ENCODE measurements around the gene PCSK6. TPM values are rescaled to one million over a fixed set of nuclear protein-coding genes. Genes with fewer than 3 reads are reported as not detected.

The PCSK6 gene
- total RNA-seq, 1 donor from 2014 or later, result 0.40 TPM

DNA sequence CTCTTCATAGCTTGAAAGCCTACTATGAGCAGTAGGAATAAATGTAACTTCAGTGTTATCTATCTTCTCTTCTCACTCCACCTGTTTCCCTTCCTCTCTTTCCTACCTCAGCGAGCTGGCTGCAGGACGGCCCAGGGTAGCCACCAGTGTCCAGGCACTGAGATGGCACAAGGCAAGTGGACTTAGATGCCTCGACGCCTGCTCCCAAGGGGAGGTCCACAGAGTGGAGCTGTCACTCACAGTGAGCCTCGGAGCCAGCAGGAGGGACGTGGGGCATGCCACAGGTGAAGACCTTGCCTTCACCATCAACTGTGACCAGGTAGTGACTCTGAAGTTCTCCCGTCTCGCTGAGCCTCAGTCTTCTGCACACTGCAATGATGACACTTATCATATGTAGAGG lies 88.2 kb downstream of the PCSK6 start:
- H3K27me3 Mint-ChIP-seq (ENCODE audit: low read depth), result peaks cover 7% of the 10 kb centered on the region
- no peaks in the 10 kb centered on the region for H3K36me3 Mint-ChIP-seq (ENCODE audit: low read depth)
- no peaks in the 10 kb centered on the region for H3K4me1 Mint-ChIP-seq (ENCODE audit: low read depth)
- no peak overlapping the region for H3K4me3 Mint-ChIP-seq (ENCODE audit: unreplicated experiment)
- peaks cover 4% of the 10 kb centered on the region for H3K9me3 Mint-ChIP-seq (ENCODE audit: low read depth)
- no peak overlapping the region for H3K27ac Mint-ChIP-seq (ENCODE audit: unreplicated experiment)
- DNase-seq (ENCODE audit: low spot score), result no peak
- TF ChIP-seq CTCF (IDR thresholded peaks at IDR 0.05), result no peak

DNA sequence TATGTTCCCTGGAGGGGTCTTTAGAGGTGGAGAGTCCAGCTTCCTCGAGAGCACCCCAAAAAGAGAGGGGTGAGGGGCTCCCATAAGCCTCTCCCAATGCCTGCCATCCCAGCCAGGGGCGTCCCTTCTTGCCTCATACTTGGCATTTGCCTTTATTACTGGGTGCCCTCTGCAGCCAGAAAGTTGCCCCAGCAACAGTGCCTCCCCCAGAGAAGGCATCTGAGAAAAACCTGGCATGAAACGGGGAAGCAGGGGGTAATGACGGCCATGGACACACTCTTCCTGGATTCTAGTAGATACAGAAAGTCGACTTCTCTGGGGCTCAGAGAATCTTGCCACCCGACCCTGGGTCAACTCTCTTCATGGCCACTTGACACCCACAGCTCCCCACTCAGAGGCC lies 90.1 kb downstream of the PCSK6 start:
- H3K4me1 Mint-ChIP-seq (ENCODE audit: low read depth), result no peaks in the 10 kb centered on the region
- H3K4me3 Mint-ChIP-seq (ENCODE audit: unreplicated experiment), result no peak overlapping the region
- H3K27ac Mint-ChIP-seq (ENCODE audit: unreplicated experiment), result no peak overlapping the region
- no peak for TF ChIP-seq CTCF (IDR thresholded peaks at IDR 0.05)
- no peaks in the 10 kb centered on the region for H3K36me3 Mint-ChIP-seq (ENCODE audit: low read depth)
- peaks cover 4% of the 10 kb centered on the region for H3K9me3 Mint-ChIP-seq (ENCODE audit: low read depth)
- DNase-seq (ENCODE audit: low spot score), result no peak
- peaks cover 15% of the 10 kb centered on the region for H3K27me3 Mint-ChIP-seq (ENCODE audit: low read depth)

GRCh38 chr15:101398247-101398646 lies 91.3 kb downstream of the PCSK6 start:
- Mint-ChIP-seq H3K36me3 (ENCODE audit: low read depth) (no peaks in the 10 kb centered on the region), H3K27ac (ENCODE audit: unreplicated experiment) (no peak overlapping the region), H3K4me1 (ENCODE audit: low read depth) (no peaks in the 10 kb centered on the region), H3K27me3 (ENCODE audit: low read depth) (peaks cover 17% of the 10 kb centered on the region), H3K9me3 (ENCODE audit: low read depth) (peaks cover 4% of the 10 kb centered on the region), H3K4me3 (ENCODE audit: unreplicated experiment) (no peak overlapping the region)
- DNase-seq (ENCODE audit: low spot score), result no peak
- TF ChIP-seq CTCF (IDR thresholded peaks at IDR 0.05), result no peak

DNA sequence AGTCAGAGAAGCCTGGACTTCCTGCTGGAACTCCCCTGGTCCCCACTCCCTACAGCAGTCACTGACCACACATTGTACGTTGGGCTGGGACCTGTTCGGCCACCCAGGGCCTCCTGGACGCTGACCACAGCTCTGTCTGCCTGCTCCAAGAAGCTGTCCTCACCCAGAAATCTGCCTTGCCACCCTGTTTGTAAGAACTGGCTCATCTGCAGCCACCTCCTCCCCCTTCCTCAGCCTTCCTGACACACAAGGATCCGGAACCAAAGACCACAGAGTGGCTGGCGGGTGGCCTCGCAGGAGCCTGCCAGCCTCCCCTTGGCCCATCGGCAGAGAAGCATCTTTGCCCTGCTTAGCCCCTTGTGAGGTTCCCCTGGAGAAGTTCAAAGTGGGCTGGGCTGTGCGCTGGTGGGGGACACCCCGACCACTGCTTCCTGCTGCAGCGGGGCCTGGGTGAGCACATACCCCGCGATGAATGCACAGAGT lies 91.9 kb downstream of the PCSK6 start:
- no peaks in the 10 kb centered on the region for H3K36me3 Mint-ChIP-seq (ENCODE audit: low read depth)
- H3K27me3 Mint-ChIP-seq (ENCODE audit: low read depth), result peaks cover 19% of the 10 kb centered on the region
- no peak overlapping the region for H3K4me3 Mint-ChIP-seq (ENCODE audit: unreplicated experiment)
- no peak for TF ChIP-seq CTCF (IDR thresholded peaks at IDR 0.05)
- peak; percentile 68 for DNase-seq (ENCODE audit: low spot score)
- no peak overlapping the region for H3K27ac Mint-ChIP-seq (ENCODE audit: unreplicated experiment)
- H3K9me3 Mint-ChIP-seq (ENCODE audit: low read depth), result peaks cover 4% of the 10 kb centered on the region
- H3K4me1 Mint-ChIP-seq (ENCODE audit: low read depth), result no peaks in the 10 kb centered on the region

GRCh38 chr15:101396484-101397261 lies 92.8 kb downstream of the PCSK6 start:
- Mint-ChIP-seq H3K27ac (ENCODE audit: unreplicated experiment) (no peak overlapping the region), H3K4me1 (ENCODE audit: low read depth) (no peaks in the 10 kb centered on the region), H3K27me3 (ENCODE audit: low read depth) (peaks cover 19% of the 10 kb centered on the region), H3K9me3 (ENCODE audit: low read depth) (peaks cover 4% of the 10 kb centered on the region), H3K4me3 (ENCODE audit: unreplicated experiment) (no peak overlapping the region), H3K36me3 (ENCODE audit: low read depth) (no peaks in the 10 kb centered on the region)
- TF ChIP-seq CTCF (IDR thresholded peaks at IDR 0.05), result no peak
- DNase-seq (ENCODE audit: low spot score), result peak; percentile 79
